HL-60 (cell line): ENCODE data around the gene APOC4.

Experiments used
- GABPA ChIP-seq: IDR thresholded peaks from 2 replicates; pipeline ENCODE4 v1.6.1; 2012; ENCODE audit warnings: low read depth
- POLR2AphosphoS5 ChIP-seq: IDR thresholded peaks from 2 replicates; pipeline ENCODE4 v1.6.1; 2012; ENCODE audit warnings: low read depth
- SPI1 ChIP-seq: IDR thresholded peaks from 2 replicates; pipeline ENCODE4 v1.6.1; 2012; ENCODE audit warnings: low read depth, mild to moderate bottlenecking, borderline replicate concordance
- TF ChIP-seq, protein P1 (sequence below): IDR thresholded peaks from one replicate; pipeline ENCODE4 v1.5.1; 2011; ENCODE audit warnings: low read length, control low read depth, inconsistent platforms; ENCODE audit not compliant: insufficient read depth
- TF ChIP-seq, protein P2 (sequence below): IDR thresholded peaks from 2 replicates; pipeline ENCODE4 v1.6.1; 2012; ENCODE audit warnings: low read depth; ENCODE audit not compliant: insufficient replicate concordance

- TF ChIP-seq, protein P1, sequence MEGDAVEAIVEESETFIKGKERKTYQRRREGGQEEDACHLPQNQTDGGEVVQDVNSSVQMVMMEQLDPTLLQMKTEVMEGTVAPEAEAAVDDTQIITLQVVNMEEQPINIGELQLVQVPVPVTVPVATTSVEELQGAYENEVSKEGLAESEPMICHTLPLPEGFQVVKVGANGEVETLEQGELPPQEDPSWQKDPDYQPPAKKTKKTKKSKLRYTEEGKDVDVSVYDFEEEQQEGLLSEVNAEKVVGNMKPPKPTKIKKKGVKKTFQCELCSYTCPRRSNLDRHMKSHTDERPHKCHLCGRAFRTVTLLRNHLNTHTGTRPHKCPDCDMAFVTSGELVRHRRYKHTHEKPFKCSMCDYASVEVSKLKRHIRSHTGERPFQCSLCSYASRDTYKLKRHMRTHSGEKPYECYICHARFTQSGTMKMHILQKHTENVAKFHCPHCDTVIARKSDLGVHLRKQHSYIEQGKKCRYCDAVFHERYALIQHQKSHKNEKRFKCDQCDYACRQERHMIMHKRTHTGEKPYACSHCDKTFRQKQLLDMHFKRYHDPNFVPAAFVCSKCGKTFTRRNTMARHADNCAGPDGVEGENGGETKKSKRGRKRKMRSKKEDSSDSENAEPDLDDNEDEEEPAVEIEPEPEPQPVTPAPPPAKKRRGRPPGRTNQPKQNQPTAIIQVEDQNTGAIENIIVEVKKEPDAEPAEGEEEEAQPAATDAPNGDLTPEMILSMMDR, result no peak
- TF ChIP-seq, protein P2, sequence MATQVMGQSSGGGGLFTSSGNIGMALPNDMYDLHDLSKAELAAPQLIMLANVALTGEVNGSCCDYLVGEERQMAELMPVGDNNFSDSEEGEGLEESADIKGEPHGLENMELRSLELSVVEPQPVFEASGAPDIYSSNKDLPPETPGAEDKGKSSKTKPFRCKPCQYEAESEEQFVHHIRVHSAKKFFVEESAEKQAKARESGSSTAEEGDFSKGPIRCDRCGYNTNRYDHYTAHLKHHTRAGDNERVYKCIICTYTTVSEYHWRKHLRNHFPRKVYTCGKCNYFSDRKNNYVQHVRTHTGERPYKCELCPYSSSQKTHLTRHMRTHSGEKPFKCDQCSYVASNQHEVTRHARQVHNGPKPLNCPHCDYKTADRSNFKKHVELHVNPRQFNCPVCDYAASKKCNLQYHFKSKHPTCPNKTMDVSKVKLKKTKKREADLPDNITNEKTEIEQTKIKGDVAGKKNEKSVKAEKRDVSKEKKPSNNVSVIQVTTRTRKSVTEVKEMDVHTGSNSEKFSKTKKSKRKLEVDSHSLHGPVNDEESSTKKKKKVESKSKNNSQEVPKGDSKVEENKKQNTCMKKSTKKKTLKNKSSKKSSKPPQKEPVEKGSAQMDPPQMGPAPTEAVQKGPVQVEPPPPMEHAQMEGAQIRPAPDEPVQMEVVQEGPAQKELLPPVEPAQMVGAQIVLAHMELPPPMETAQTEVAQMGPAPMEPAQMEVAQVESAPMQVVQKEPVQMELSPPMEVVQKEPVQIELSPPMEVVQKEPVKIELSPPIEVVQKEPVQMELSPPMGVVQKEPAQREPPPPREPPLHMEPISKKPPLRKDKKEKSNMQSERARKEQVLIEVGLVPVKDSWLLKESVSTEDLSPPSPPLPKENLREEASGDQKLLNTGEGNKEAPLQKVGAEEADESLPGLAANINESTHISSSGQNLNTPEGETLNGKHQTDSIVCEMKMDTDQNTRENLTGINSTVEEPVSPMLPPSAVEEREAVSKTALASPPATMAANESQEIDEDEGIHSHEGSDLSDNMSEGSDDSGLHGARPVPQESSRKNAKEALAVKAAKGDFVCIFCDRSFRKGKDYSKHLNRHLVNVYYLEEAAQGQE, result no peak
- no peak for TF ChIP-seq SPI1
- peak; percentile 59; the same call in 1 of the 2 replicates for TF ChIP-seq POLR2AphosphoS5
- TF ChIP-seq GABPA, result no peak
Measured at GRCh38 chr19:44900328-44901244, 41.5 kb upstream of the APOC4 start.
